GM15510 (cell line): ENCODE results near the gene PSAT1.

Source experiments
- POLR2A ChIP-seq: IDR thresholded peaks from 3 replicates; pipeline ENCODE4 v1.6.1; 2011; ENCODE audit warnings: borderline replicate concordance; ENCODE audit not compliant: insufficient read length; ENCODE audit errors: extremely low read depth

PSAT1 gene

DNA sequence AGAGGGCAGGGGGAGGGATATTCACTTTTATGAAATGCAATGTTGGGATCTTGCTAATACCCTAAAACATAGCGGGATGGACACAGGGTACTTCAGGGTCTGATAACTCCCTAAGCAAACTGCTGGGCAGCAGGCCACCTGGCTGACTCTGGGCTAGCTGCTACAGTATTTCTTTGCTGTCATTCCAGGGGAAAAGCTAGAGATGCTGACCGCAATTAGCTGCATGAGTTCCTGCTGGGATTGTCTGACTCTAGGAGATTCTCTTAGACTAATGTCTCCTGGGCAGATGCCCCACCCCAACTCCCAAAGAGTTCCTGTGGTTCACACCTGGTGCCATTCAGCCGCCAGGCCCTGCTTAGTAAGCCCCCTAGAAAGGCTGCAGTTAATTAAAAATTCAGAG lies 69.9 kb downstream of the PSAT1 start:
- TF ChIP-seq POLR2A = no peak

DNA sequence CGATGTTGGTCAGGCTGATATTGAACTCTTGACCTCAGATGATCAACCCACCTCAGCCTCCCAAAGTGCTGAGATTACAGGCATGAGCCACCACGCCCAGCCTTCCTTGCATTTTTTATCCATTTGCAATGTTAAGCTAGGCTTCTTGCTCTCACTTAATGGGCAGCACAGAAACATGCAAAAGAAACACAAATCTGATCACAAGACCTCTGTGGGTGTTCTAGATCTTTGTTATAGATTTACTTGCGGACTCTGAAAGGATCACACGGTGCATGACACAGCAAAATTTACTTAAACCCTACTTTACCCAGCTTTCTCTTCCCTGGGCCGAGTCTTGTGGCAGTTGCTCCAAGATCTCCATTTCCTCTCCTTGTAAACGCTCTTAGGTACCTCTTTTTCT lies 71.3 kb downstream of the PSAT1 start:
- TF ChIP-seq POLR2A = no peak

DNA sequence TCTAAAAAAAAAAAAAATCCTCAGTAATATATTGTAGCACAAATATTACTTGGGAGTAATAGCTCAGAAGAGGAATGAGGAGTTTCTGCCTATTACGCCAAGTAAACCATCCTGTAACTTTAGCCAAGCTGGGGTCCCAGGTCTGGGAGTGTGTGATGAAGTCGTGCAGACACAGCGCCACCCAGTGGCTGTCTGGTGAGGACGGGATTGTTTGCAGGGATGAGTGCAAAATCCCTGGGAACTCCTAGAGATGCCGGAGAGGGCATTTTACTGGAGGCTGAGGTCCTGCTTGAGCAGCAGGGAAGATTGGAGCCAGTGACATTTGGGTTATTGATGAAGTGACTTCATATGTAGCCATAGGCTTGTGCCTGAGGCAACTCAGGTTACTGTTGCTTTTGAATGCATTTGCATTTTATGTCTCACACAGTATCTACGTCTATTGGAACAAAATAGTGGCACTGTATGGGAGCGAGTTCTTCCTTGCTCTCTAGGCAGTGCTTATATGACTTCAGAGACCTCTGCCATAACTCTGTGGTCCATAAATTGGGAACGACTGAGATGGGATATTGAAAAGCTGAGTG lies 72.8 kb downstream of the PSAT1 start:
- no peak for TF ChIP-seq POLR2A

GRCh38 chr9:78370991-78371390 lies 74.1 kb downstream of the PSAT1 start:
- TF ChIP-seq POLR2A = no peak

DNA sequence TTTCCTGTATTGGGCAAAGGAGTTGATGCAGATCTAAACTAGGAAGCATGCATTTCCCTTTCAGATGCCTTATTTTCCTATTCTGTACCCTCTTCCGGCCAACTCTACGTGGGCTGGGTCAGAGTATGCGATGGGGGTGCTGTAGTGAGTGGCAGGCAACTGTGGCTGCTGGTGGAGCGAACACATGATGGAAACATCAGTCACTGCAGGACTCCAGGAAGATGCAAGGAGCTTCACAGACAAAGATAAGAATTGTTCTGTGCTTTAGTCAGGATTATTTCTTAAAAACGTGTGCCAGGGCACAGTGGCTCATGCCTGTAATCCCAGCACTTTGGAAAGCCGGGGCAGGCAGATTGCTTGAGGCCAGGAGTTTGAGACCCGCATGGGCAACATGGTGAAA lies 75.1 kb downstream of the PSAT1 start:
- no peak for TF ChIP-seq POLR2A
